H1 (cell line): ENCODE data around the gene PIP5K1B. TPM values are rescaled to one million over a fixed set of nuclear protein-coding genes. Genes with fewer than 3 reads are reported as not detected.

Source experiments
- CTCF ChIA-PET: fragments of 300-600 bp; sonication (Branson Sonifier 250); formaldehyde crosslinking; loops from one replicate; lab custom pipeline; 2021; ENCODE audit not compliant: partially characterized antibody; lab: Charles Lee
- POLR2A ChIA-PET: fragments of 300-600 bp; sonication (Branson Sonifier 250); formaldehyde crosslinking; loops from one replicate; lab custom pipeline; 2021; ENCODE audit warnings: inconsistent platforms; ENCODE audit not compliant: partially characterized antibody; lab: Charles Lee
- DNase-seq, 2 experiments: peaks; one replicate each; pipeline versions ENCODE4 v3.0.0 to v3.0.0-alpha.2; 2010 to 2022; ENCODE audit warnings: low spot score in 2 of 2, low read depth in 1 of 2, mixed read lengths in 1 of 2
- FAIRE-seq: peaks from 2 replicates; lab custom pipeline; 2011; peaks lifted over from hg19 to GRCh38; lab: Jason Lieb, UNC
- H2AFZ ChIP-seq: 2 replicates; pipeline ENCODE4 v1.8.1; 2012; ENCODE audit warnings: low read length, inconsistent platforms
- H2AK5ac ChIP-seq: 2 replicates; pipeline ENCODE4 v1.6.1; 2013; ENCODE audit warnings: low read depth, low read length
- H2BK120ac ChIP-seq: replicated peaks from 2 replicates; pipeline ENCODE3; 2013; ENCODE audit warnings: low read depth, low read length, inconsistent platforms
- H2BK12ac ChIP-seq: 2 replicates; pipeline ENCODE4 v1.6.1; 2013; ENCODE audit warnings: low read depth, low read length
- H2BK15ac ChIP-seq: 2 replicates; pipeline ENCODE4 v1.6.1; 2013; ENCODE audit warnings: low read length
- H2BK20ac ChIP-seq: 2 replicates; pipeline ENCODE4 v1.6.1; 2013; ENCODE audit warnings: low read length
- H2BK5ac ChIP-seq: 2 replicates; pipeline ENCODE4 v1.6.1; 2013; ENCODE audit warnings: low read depth, low read length
- H3K14ac ChIP-seq: 2 replicates; pipeline ENCODE4 v1.6.1; 2013; ENCODE audit warnings: inconsistent platforms; ENCODE audit not compliant: insufficient read length
- H3K18ac ChIP-seq: 2 replicates; pipeline ENCODE4 v1.6.1; 2013; ENCODE audit warnings: low read length; ENCODE audit errors: extremely low read depth
- H3K23ac ChIP-seq: 2 replicates; pipeline ENCODE4 v1.6.1; 2013; ENCODE audit warnings: inconsistent platforms; ENCODE audit not compliant: insufficient read length
- H3K23me2 ChIP-seq: 2 replicates; pipeline ENCODE4 v1.6.1; 2013; ENCODE audit warnings: low read depth, low read length
- H3K27ac ChIP-seq: 2 replicates; pipeline ENCODE4 v1.6.1; 2011; ENCODE audit warnings: low read depth, low read length, inconsistent platforms
- H3K27me3 ChIP-seq, 4 experiments: replicated peaks in 1 of 4; 1 replicate in 1 of 4; 2 replicates in 3 of 4; pipeline versions ENCODE4 v1.6.1 to v1.8.1; 2011 to 2013; ENCODE audit warnings: low read length in 3 of 4, mild to moderate bottlenecking in 3 of 4, inconsistent platforms in 2 of 4, mixed read lengths in 2 of 4, moderate library complexity in 1 of 4; ENCODE audit not compliant: control insufficient read depth in 3 of 4, insufficient read depth in 3 of 4; ENCODE audit errors: extremely low read depth in 1 of 4
- H3K36me3 ChIP-seq, 4 experiments: 2 replicates each; pipeline versions ENCODE4 v1.6.1 to v1.8.1; 2011 to 2013; ENCODE audit warnings: mild to moderate bottlenecking in 4 of 4, low read length in 3 of 4, moderate library complexity in 2 of 4, control low read depth in 1 of 4, inconsistent platforms in 1 of 4; ENCODE audit not compliant: insufficient read depth in 4 of 4, control insufficient read depth in 2 of 4
- H3K4ac ChIP-seq: replicated peaks from 2 replicates; pipeline ENCODE3; 2013; ENCODE audit warnings: low read length, low read depth, mixed read lengths, inconsistent platforms; ENCODE audit not compliant: insufficient read length
- H3K4me1 ChIP-seq, 4 experiments: replicated peaks in 1 of 4; 1 replicate in 1 of 4; 2 replicates in 3 of 4; pipeline versions ENCODE4 v1.6.1 to v1.8.1; 2011 to 2013; ENCODE audit warnings: low read length in 3 of 4, inconsistent platforms in 2 of 4, mixed read lengths in 1 of 4; ENCODE audit not compliant: insufficient read depth in 4 of 4, control insufficient read depth in 3 of 4
- H3K4me2 ChIP-seq, 2 experiments: 2 replicates each; pipeline versions ENCODE4 v1.6.1 to v1.8.1; 2011 to 2013; ENCODE audit warnings: low read depth in 2 of 2, low read length in 2 of 2, control low read depth in 1 of 2, inconsistent platforms in 1 of 2, mild to moderate bottlenecking in 1 of 2; ENCODE audit not compliant: insufficient read depth in 1 of 2
- H3K4me3 ChIP-seq, 4 experiments: fragments of 200-600, 300-600 bp in 1 of 4; sonication (generic), shearing (Covaris generic), sonication (Bioruptor Twin) in 1 of 4; 2 replicates each; pipeline versions ENCODE4 v1.5.1 to v1.8.1; 2011 to 2016; ENCODE audit warnings: low read length in 4 of 4, low read depth in 3 of 4, control low read depth in 2 of 4, inconsistent platforms in 2 of 4, mild to moderate bottlenecking in 2 of 4, mixed read lengths in 1 of 4, moderate library complexity in 1 of 4; ENCODE audit not compliant: insufficient read depth in 2 of 4; ENCODE audit errors: extremely low read depth in 1 of 4
- H3K56ac ChIP-seq: replicated peaks from 2 replicates; pipeline ENCODE3; 2013; ENCODE audit warnings: low read depth, mild to moderate bottlenecking, mixed read lengths, low read length, inconsistent platforms; ENCODE audit not compliant: insufficient read length
- H3K79me1 ChIP-seq: 2 replicates; pipeline ENCODE4 v1.6.1; 2013; ENCODE audit warnings: low read depth, low read length, control low read depth
- H3K79me2 ChIP-seq, 2 experiments: 2 replicates each; pipeline versions ENCODE4 v1.6.1 to v1.8.1; 2012 to 2013; ENCODE audit warnings: low read length in 2 of 2, mild to moderate bottlenecking in 2 of 2, inconsistent platforms in 1 of 2; ENCODE audit not compliant: insufficient read depth in 2 of 2, control insufficient read depth in 1 of 2
- H3K9ac ChIP-seq, 4 experiments: replicated peaks in 1 of 4; 1 replicate in 1 of 4; 2 replicates in 3 of 4; pipeline versions ENCODE4 v1.6.1 to v1.8.1; 2011 to 2013; ENCODE audit warnings: low read depth in 3 of 4, low read length in 3 of 4, control low read depth in 2 of 4, mild to moderate bottlenecking in 2 of 4, moderate library complexity in 2 of 4, inconsistent platforms in 1 of 4; ENCODE audit errors: extremely low read depth in 1 of 4
- H3K9me3 ChIP-seq, 2 experiments: 2 replicates each; pipeline versions ENCODE4 v1.6.1 to v1.8.1; 2012 to 2013; ENCODE audit warnings: mild to moderate bottlenecking in 2 of 2, moderate library complexity in 2 of 2, control low read depth in 1 of 2, inconsistent platforms in 1 of 2, low read depth in 1 of 2, low read length in 1 of 2, mixed read lengths in 1 of 2; ENCODE audit not compliant: insufficient read depth in 2 of 2
- H4K20me1 ChIP-seq, 2 experiments: replicated peaks in 1 of 2; 2 replicates each; pipeline versions ENCODE3 to v1.8.1; 2011 to 2013; ENCODE audit warnings: inconsistent platforms in 2 of 2, low read length in 2 of 2, mild to moderate bottlenecking in 1 of 2; ENCODE audit not compliant: insufficient read depth in 2 of 2, control insufficient read depth in 1 of 2
- H4K5ac ChIP-seq: 2 replicates; pipeline ENCODE4 v1.6.1; 2013; ENCODE audit warnings: low read length, low read depth, mixed read lengths, inconsistent platforms; ENCODE audit not compliant: insufficient read length
- H4K8ac ChIP-seq: 2 replicates; pipeline ENCODE4 v1.8.0; 2013; ENCODE audit warnings: mild to moderate bottlenecking, moderate library complexity, low read length, inconsistent platforms; ENCODE audit not compliant: insufficient read depth; ENCODE audit errors: extremely low read depth
- H4K91ac ChIP-seq: replicated peaks from 2 replicates; pipeline ENCODE3; 2013; ENCODE audit warnings: low read length, mixed read lengths, inconsistent platforms; ENCODE audit not compliant: insufficient read length
- EGR1 ChIP-seq: IDR thresholded peaks from 2 replicates; pipeline ENCODE4 v1.6.1; 2011; ENCODE audit warnings: low read depth, low read length, borderline replicate concordance
- EP300 ChIP-seq, 2 experiments: IDR thresholded peaks; 1 replicate in 1 of 2; 2 replicates in 1 of 2; pipeline ENCODE4 v1.6.1; 2011 to 2012; ENCODE audit warnings: low read depth in 2 of 2, low read length in 2 of 2, mild to moderate bottlenecking in 2 of 2, borderline replicate concordance in 1 of 2, inconsistent platforms in 1 of 2, moderate library complexity in 1 of 2
- JUND ChIP-seq: IDR thresholded peaks from 2 replicates; pipeline ENCODE4 v1.6.1; 2011; ENCODE audit warnings: mild to moderate bottlenecking, improper control_type of control experiment, low read length
- TEAD4 ChIP-seq: IDR thresholded peaks from 2 replicates; pipeline ENCODE4 v1.6.1; 2012; ENCODE audit warnings: low read depth, low read length, inconsistent platforms, mixed read lengths
- WGBS, 2 experiments: shearing (Covaris generic) in 1 of 2; methylation state at CpG; one replicate each; pipeline versions ENCODE4 v1.1.6 to v1.1.7; 2013 to 2015; ENCODE audit warnings: low lambda C conversion rate in 2 of 2, mixed read lengths in 2 of 2, inconsistent platforms in 1 of 2, low coverage in 1 of 2, missing lambda C conversion rate in 1 of 2; ENCODE audit not compliant: insufficient replicate concordance in 2 of 2, insufficient coverage in 1 of 2, insufficient read length in 1 of 2; ENCODE audit errors: extremely low coverage in 1 of 2, missing lambda C conversion rate in 1 of 2; 5-methylcytosine and 5-hydroxymethylcytosine counted together
- polyA plus RNA-seq, 7 experiments: library from polyadenylated mRNA; depleted of rRNA in 3 of 7; stranded (reverse) in 5 of 7; unstranded in 2 of 7; fragments of >200 nt in 5 of 7; fragments of 200-250 nt in 2 of 7; gene quantifications; 1 replicate in 5 of 7; 2 replicates in 1 of 7; 4 replicates in 1 of 7; pipeline versions ENCODE4 v1.2.1 to v1.2.3, GENCODE V29; 2011 to 2013; ENCODE audit warnings: missing spikeins in 2 of 7, mixed read lengths in 2 of 7
- total RNA-seq: library from RNA; stranded (reverse); fragmentation: NEBNext Ultra II Directional; extraction: Animal tissue kit (Norgen Biotek cat#: 25700); gene quantifications from 2 replicates; pipeline ENCODE4 v1.2.1, GENCODE V29; 2021
- TF ChIP-seq, protein P1 (sequence below): IDR thresholded peaks from 2 replicates; pipeline ENCODE4 v1.6.1; 2011; ENCODE audit warnings: low read length, improper control_type of control experiment
- TF ChIP-seq, protein P2 (sequence below): IDR thresholded peaks from 2 replicates; pipeline ENCODE4 v1.6.1; 2012; ENCODE audit warnings: inconsistent platforms

PIP5K1B gene
- total and polyA plus RNA-seq, 2 of the 8 experiments (the other 6 are each of a cell fraction or from before 2014, with no cell fraction given), result 4.7 to 7.7 TPM

DNA sequence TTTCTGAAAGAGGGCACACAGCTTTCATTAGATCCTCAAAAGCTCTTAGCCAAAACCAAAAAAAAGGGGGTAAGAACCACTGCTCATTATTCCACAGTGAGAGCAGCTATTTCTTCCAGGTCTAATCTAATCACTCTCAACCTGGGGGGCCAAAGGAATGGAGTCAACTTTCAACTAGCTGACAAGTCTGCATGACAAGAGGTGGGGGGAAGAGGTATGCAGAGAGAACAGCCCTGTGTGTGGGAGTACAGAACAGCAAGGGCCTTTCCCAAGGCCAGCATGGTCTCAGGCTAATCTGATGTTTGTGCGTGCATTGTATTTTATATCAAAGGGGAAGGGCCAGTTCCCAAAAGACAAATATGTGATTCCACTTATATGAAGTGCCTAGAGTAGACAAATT, 36.9 kb upstream of the PIP5K1B start:
- Histone ChIP-seq H3K36me3 (no peaks in the 10 kb centered on the region; a peak in 1 of 8 replicates), H2BK12ac (no peak overlapping the region), H2AFZ (no peak overlapping the region), H4K5ac (no peak overlapping the region), H3K4me1 (peaks cover 0 to 18% (median 6%) of the 10 kb centered on the region in 4 experiments), H3K9ac (no peak overlapping the region), H4K91ac (no peak overlapping the region), H3K4ac (no peak overlapping the region), H2BK120ac (no peak overlapping the region)
- no peak for DNase-seq
- POLR2A ChIA-PET, result interaction anchor here (1.2 kb wide), 1 partner anchor 45 kb away, joined by 3 read pairs; no protein-coding TSS in a partner anchor
- TF ChIP-seq TEAD4 (peak; percentile 42; the same call in 1 of the 2 replicates), JUND (no peak), EP300 (IDR thresholded peaks at IDR 0.05; ENCODE audit: borderline replicate concordance in 1 of 2, low read depth in 2 of 2, low read length in 2 of 2) (peak in 1 of 2 experiments; percentile 65; a peak in 1 of 3 replicates), EGR1 (peak; percentile 40; the same call in 1 of the 2 replicates)
- TF ChIP-seq, protein P1, sequence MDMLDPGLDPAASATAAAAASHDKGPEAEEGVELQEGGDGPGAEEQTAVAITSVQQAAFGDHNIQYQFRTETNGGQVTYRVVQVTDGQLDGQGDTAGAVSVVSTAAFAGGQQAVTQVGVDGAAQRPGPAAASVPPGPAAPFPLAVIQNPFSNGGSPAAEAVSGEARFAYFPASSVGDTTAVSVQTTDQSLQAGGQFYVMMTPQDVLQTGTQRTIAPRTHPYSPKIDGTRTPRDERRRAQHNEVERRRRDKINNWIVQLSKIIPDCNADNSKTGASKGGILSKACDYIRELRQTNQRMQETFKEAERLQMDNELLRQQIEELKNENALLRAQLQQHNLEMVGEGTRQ, result no peak
- TF ChIP-seq, protein P2, sequence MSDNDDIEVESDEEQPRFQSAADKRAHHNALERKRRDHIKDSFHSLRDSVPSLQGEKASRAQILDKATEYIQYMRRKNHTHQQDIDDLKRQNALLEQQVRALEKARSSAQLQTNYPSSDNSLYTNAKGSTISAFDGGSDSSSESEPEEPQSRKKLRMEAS, result no peak
- TF ChIP-seq, all 59 proteins: peak for 3
- H2BK5ac ChIP-seq, result no peak overlapping the region
- H3K18ac ChIP-seq, result no peak overlapping the region
- H4K8ac ChIP-seq, result no peak overlapping the region
- H3K23me2 ChIP-seq, result no peaks in the 10 kb centered on the region
- H2BK20ac ChIP-seq, result peak overlapping the region; percentile 26; the same call in 1 of the 2 replicates
- no peaks in the 10 kb centered on the region for H4K20me1 ChIP-seq
- H3K14ac ChIP-seq, result no peak overlapping the region
- H3K23ac ChIP-seq, result no peak overlapping the region
- CTCF ChIA-PET, result interaction anchor here (0.7 to 1.8 kb wide), 4 partner anchors 10 to 331 kb away, joined by 3 to 9 read pairs (median 4); no protein-coding TSS in a partner anchor
- H3K4me2 ChIP-seq, result peak overlapping the region; percentile 11 to 17; a peak in 2 of 4 replicates
- no peak overlapping the region for H2AK5ac ChIP-seq
- 80% methylated on average over 1 of the region's 1 CpG; no CpG with 5 or more reads in 1 of the 2 experiments for WGBS, 2 experiments
- H3K4me3 ChIP-seq, result no peak overlapping the region
- H3K27me3 ChIP-seq, result no peaks in the 10 kb centered on the region
- no peaks in the 10 kb centered on the region for H3K79me2 ChIP-seq
- H3K27ac ChIP-seq, result no peak overlapping the region
- peak; percentile 42 for FAIRE-seq
- H3K9me3 ChIP-seq, result no peaks in the 10 kb centered on the region
- H3K56ac ChIP-seq, result no peak overlapping the region
- no peaks in the 10 kb centered on the region for H3K79me1 ChIP-seq
- H2BK15ac ChIP-seq, result no peak overlapping the region
